GM13976 (cell line): Measurements from ENCODE around the gene HECW1.

Experiments
- DNase-seq: peaks from one replicate; pipeline ENCODE4 v3.0.0; 2012; ENCODE audit warnings: low spot score
- CTCF ChIP-seq: IDR thresholded peaks from 2 replicates; pipeline ENCODE4 v1.5.1; 2012; ENCODE audit warnings: borderline replicate concordance, mild to moderate bottlenecking; ENCODE audit not compliant: insufficient read depth; ENCODE audit errors: extremely low read depth, missing control alignments, control extremely low read depth
- in situ Hi-C: fragments of 300-500 bp; cut with MboI; formaldehyde crosslinking; loops from one replicate; pipeline ENCODE4 v1.12.0; 2022; ENCODE audit warnings: low sequenced_read_pairs, mixed read lengths, inconsistent platforms; ENCODE audit not compliant: unreplicated experiment

HECW1 gene

GRCh38 chr7:43588477-43589132, 476.2 kb downstream of the HECW1 start:
- no peak for TF ChIP-seq CTCF
- in situ Hi-C loops = loop anchor here (10.0 kb wide), 2 partner anchors 106 to 246 kb away; no protein-coding TSS in a partner anchor
- no peak for DNase-seq

GRCh38 chr7:43589133-43589478, 476.7 kb downstream of the HECW1 start:
- in situ Hi-C loops = loop anchor here (10.0 kb wide), 2 partner anchors 106 to 246 kb away; no protein-coding TSS in a partner anchor
- DNase-seq = no peak
- TF ChIP-seq CTCF = no peak

GRCh38 chr7:43589728-43590127, 477.3 kb downstream of the HECW1 start:
- no peak for DNase-seq
- no peak for TF ChIP-seq CTCF
- in situ Hi-C loops = loop anchor here (10.0 kb wide), 2 partner anchors 105 to 245 kb away; no protein-coding TSS in a partner anchor

GRCh38 chr7:43590862-43591557, 478.6 kb downstream of the HECW1 start:
- DNase-seq = peak; percentile 60
- no peak for TF ChIP-seq CTCF
- in situ Hi-C loops = no loop called here

GRCh38 chr7:43591558-43592180, 479.2 kb downstream of the HECW1 start:
- in situ Hi-C loops = no loop called here
- no peak for DNase-seq
- no peak for TF ChIP-seq CTCF

- no peak for TF ChIP-seq CTCF
- in situ Hi-C loops = no loop called here
- DNase-seq = no peak
Observed at GRCh38 chr7:43592326-43592725, 479.9 kb downstream of the HECW1 start.
